ENCODE measurements around the gene MYDGF. TPM values are rescaled to one million over a fixed set of nuclear protein-coding genes. Genes with fewer than 3 reads are reported as not detected.

MYDGF gene
- polyA plus RNA-seq, 3 donors: 64.6 to 165 (median 160) TPM

- Histone ChIP-seq H3K27me3 (ENCODE audit: control insufficient read depth in 2 of 2, insufficient read depth in 2 of 2, low read length in 2 of 2) (peaks cover 0 to 11% of the 10 kb centered on the region in 2 donors), H4K20me1 (ENCODE audit: insufficient read depth, low read length) (no peaks in the 10 kb centered on the region), H3K27ac (ENCODE audit: low read depth in 1 of 2, low read length in 2 of 2) (no peak overlapping the region), H3K9ac (ENCODE audit: insufficient read depth, low read length, poor library complexity, severe bottlenecking) (no peak overlapping the region), H3K4me3 (replicated peaks in 1 of 3; ENCODE audit: low read depth in 2 of 3, low read length in 3 of 3) (no peak overlapping the region), H3K9me3 (replicated peaks in 1 of 2; ENCODE audit: control insufficient read depth in 1 of 2, insufficient read depth in 1 of 2, low read length in 2 of 2) (no peaks in the 10 kb centered on the region), H3K4me2 (replicated peaks; ENCODE audit: extremely low read depth, low read length, poor library complexity, severe bottlenecking) (no peak overlapping the region), H3K36me3 (replicated peaks in 1 of 2; ENCODE audit: control insufficient read depth in 1 of 2, insufficient read depth in 2 of 2, low read length in 2 of 2) (no peaks in the 10 kb centered on the region), H3K79me2 (ENCODE audit: insufficient read depth, low read length) (no peaks in the 10 kb centered on the region), H3K4me1 (ENCODE audit: control insufficient read depth in 1 of 2, insufficient read depth in 2 of 2, low read length in 2 of 2) (no peaks in the 10 kb centered on the region), H2AFZ (ENCODE audit: insufficient read depth, low read depth, low read length, poor library complexity, severe bottlenecking) (no peak overlapping the region)
- no peak overlapping the region for H3K27ac Mint-ChIP-seq
- no peaks in the 10 kb centered on the region for H3K36me3 Mint-ChIP-seq
- peaks cover 12 to 42% (median 22%) of the 10 kb centered on the region in 3 donors for H3K27me3 Mint-ChIP-seq (ENCODE audit: low read depth in 3 of 3)
- no peak for TF ChIP-seq CTCF (IDR thresholded peaks at IDR 0.05)
- WGBS (ENCODE audit: insufficient coverage): 80% methylated on average over 1 of the region's 2 CpGs
- no peak overlapping the region for H3K4me3 Mint-ChIP-seq
- intact Hi-C loops (cut with micrococcal nuclease): no loop called here
- no peak for DNase-seq
- H3K4me1 Mint-ChIP-seq: no peaks in the 10 kb centered on the region
- no peaks in the 10 kb centered on the region for H3K9me3 Mint-ChIP-seq
Observed at GRCh38 chr19:4620675-4621074, 49.5 kb downstream of the MYDGF start.

DNA sequence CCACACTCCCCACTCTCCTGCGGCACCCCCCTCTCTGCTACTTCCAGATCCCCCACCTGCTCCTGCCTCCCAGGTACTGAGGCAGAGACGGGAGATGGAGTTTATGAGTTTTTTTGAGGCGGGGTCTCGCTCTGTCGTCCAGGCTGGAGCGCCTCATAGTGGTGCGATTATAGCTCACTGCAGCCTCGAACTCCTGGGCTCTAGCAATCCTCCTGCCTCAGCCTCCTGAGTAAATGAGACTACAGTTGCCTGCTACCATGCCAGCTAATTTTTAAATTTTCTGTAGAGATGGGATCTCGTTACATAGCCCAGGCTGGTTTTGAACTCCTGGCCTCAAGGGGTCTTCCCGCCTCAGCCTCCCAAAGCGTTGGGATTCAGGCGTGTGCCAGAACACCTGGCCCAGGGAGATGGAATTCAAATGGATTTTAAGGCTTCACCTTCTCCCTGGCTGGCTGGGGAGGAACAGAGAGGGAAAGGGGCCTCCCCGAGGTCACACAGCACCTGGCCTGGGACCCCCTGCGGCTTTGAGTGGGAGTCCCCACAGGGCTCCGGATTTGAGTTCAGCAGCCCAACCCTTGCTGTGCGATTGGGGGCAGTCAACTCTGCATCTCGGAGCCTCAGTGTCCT is 50.4 kb downstream of the MYDGF start:
- Mint-ChIP-seq H3K27me3 (ENCODE audit: low read depth in 3 of 3) (peaks cover 12 to 42% (median 24%) of the 10 kb centered on the region in 3 donors), H3K36me3 (no peaks in the 10 kb centered on the region), H3K4me3 (peak overlapping the region in 1 of 2 donors; percentile 21), H3K4me1 (no peaks in the 10 kb centered on the region), H3K9me3 (no peaks in the 10 kb centered on the region), H3K27ac (peak overlapping the region in 1 of 7 donors; percentile 7)
- Histone ChIP-seq H3K36me3 (replicated peaks in 1 of 2; ENCODE audit: control insufficient read depth in 1 of 2, insufficient read depth in 2 of 2, low read length in 2 of 2) (no peaks in the 10 kb centered on the region), H4K20me1 (ENCODE audit: insufficient read depth, low read length) (no peaks in the 10 kb centered on the region), H3K9ac (ENCODE audit: insufficient read depth, low read length, poor library complexity, severe bottlenecking) (no peak overlapping the region), H2AFZ (ENCODE audit: insufficient read depth, low read depth, low read length, poor library complexity, severe bottlenecking) (no peak overlapping the region), H3K79me2 (ENCODE audit: insufficient read depth, low read length) (no peaks in the 10 kb centered on the region), H3K4me3 (replicated peaks in 1 of 3; ENCODE audit: low read depth in 2 of 3, low read length in 3 of 3) (no peak overlapping the region), H3K9me3 (replicated peaks in 1 of 2; ENCODE audit: control insufficient read depth in 1 of 2, insufficient read depth in 1 of 2, low read length in 2 of 2) (no peaks in the 10 kb centered on the region), H3K4me1 (ENCODE audit: control insufficient read depth in 1 of 2, insufficient read depth in 2 of 2, low read length in 2 of 2) (no peaks in the 10 kb centered on the region), H3K27me3 (ENCODE audit: control insufficient read depth in 2 of 2, insufficient read depth in 2 of 2, low read length in 2 of 2) (peaks cover 0 to 11% of the 10 kb centered on the region in 2 donors), H3K4me2 (replicated peaks; ENCODE audit: extremely low read depth, low read length, poor library complexity, severe bottlenecking) (no peak overlapping the region), H3K27ac (ENCODE audit: low read depth in 1 of 2, low read length in 2 of 2) (no peak overlapping the region)
- intact Hi-C loops (cut with micrococcal nuclease): no loop called here
- TF ChIP-seq CTCF (IDR thresholded peaks at IDR 0.05): no peak
- DNase-seq: no peak
- WGBS (ENCODE audit: insufficient coverage): 87% methylated on average over 12 of the region's 17 CpGs
